ENCODE results near the gene CD70.

GRCh38 chr19:6586056-6586455 lies 4.9 kb downstream of the CD70 start:
- no peak for TF ChIP-seq CTCF (IDR thresholded peaks at IDR 0.05)
- no peak for TF ChIP-seq SIN3A (IDR thresholded peaks at IDR 0.05; ENCODE audit: borderline replicate concordance, insufficient read depth, low read depth, low read length)

Measured in Panc1 (cell line).